ENCODE results near the gene APBA3.
"Not testable (repeated sequence)": the region's sequence is repeated elsewhere in the genome, so short reads cannot be mapped to it uniquely, and the experiment has no call there.

The APBA3 gene

GRCh38 chr19:3771906-3772455, 10.5 kb upstream of the APBA3 start, which contains the start of gene RAX2:
TSS of gene RAX2 (minus strand) at chr19:3772228. CDS start at chr19:3771742, 486 bp downstream.
- DNase-seq (ENCODE audit: low read depth in 1 of 2, low spot score in 1 of 2) = no peak

- no peak for DNase-seq (ENCODE audit: low read depth in 1 of 2, low spot score in 1 of 2)
Observed at GRCh38 chr19:3771000-3771905, 9.8 kb upstream of the APBA3 start.

- no peak for DNase-seq (ENCODE audit: low read depth in 1 of 2, low spot score in 1 of 2)
Observed at GRCh38 chr19:3770136-3770999, 8.9 kb upstream of the APBA3 start.

- no peak for DNase-seq (ENCODE audit: low read depth in 1 of 2, low spot score in 1 of 2)
Observed at GRCh38 chr19:3769494-3769893, 8.0 kb upstream of the APBA3 start.

- DNase-seq (ENCODE audit: low read depth in 1 of 2, low spot score in 1 of 2) = no peak
Observed at GRCh38 chr19:3768748-3769099, 7.2 kb upstream of the APBA3 start.

GRCh38 chr19:3768015-3768747, 6.7 kb upstream of the APBA3 start:
- DNase-seq (ENCODE audit: low read depth in 1 of 2, low spot score in 1 of 2) = no peak

GRCh38 chr19:3767050-3767449, 5.6 kb upstream of the APBA3 start:
- DNase-seq (ENCODE audit: low read depth in 1 of 2, low spot score in 1 of 2) = no peak

- no peak for DNase-seq (ENCODE audit: low read depth in 1 of 2, low spot score in 1 of 2)
Observed at GRCh38 chr19:3766520-3766919, 5.0 kb upstream of the APBA3 start.

GRCh38 chr19:3765757-3766156, 4.3 kb upstream of the APBA3 start:
- not testable (repeated sequence) for DNase-seq (ENCODE audit: low read depth in 1 of 2, low spot score in 1 of 2)

GRCh38 chr19:3765121-3765520, 3.6 kb upstream of the APBA3 start:
- DNase-seq (ENCODE audit: low read depth in 1 of 2, low spot score in 1 of 2) = no peak

GRCh38 chr19:3762501-3763459, 1.3 kb upstream of the APBA3 start, which contains the start of gene MRPL54:
TSS of gene MRPL54 (plus strand) at chr19:3762682. CDS start at chr19:3762701, 19 bp downstream.
- DNase-seq (ENCODE audit: low read depth in 1 of 2, low spot score in 1 of 2) = peak; percentile 97 to 99

GRCh38 chr19:3762130-3762473, 610 bp upstream of the APBA3 start:
- no peak for DNase-seq (ENCODE audit: low read depth in 1 of 2, low spot score in 1 of 2)

GRCh38 chr19:3760871-3761361, 576 bp downstream of the APBA3 start:
- DNase-seq (ENCODE audit: low read depth in 1 of 2, low spot score in 1 of 2) = no peak

GRCh38 chr19:3759482-3760254, 1.8 kb downstream of the APBA3 start:
- no peak for DNase-seq (ENCODE audit: low read depth in 1 of 2, low spot score in 1 of 2)

GRCh38 chr19:3758297-3758696, 3.2 kb downstream of the APBA3 start:
- not testable (repeated sequence) for DNase-seq (ENCODE audit: low read depth in 1 of 2, low spot score in 1 of 2)

GRCh38 chr19:3757705-3758104, 3.8 kb downstream of the APBA3 start:
- DNase-seq (ENCODE audit: low read depth in 1 of 2, low spot score in 1 of 2) = not testable (repeated sequence)

- DNase-seq (ENCODE audit: low read depth in 1 of 2, low spot score in 1 of 2) = no peak
Observed at GRCh38 chr19:3753631-3754410, 7.7 kb downstream of the APBA3 start.

GRCh38 chr19:3752492-3752891, 9.0 kb downstream of the APBA3 start:
- DNase-seq (ENCODE audit: low read depth in 1 of 2, low spot score in 1 of 2) = no peak

Measured in activated T-helper 1 cell treated with anti-CD3 and anti-CD28 coated beads, Interleukin-2, amount 50 U/mL, for 16 hours (primary cell).